Colonic mucosa (tissue), 4 donors: ENCODE results near the gene TXNDC17. TPM values are rescaled to one million over a fixed set of nuclear protein-coding genes. Genes with fewer than 3 reads are reported as not detected.
A peak's percentile ranks its signal among the peaks of the same experiment; 100 is the strongest.

Experiments
- DNase-seq: peaks from one replicate; pipeline ENCODE4 v3.0.0-alpha.2; 2020
- H3K27ac ChIP-seq: fragments of 200-600 bp; one replicate; pipeline ENCODE4 v1.8.0; 2021
- H3K27me3 ChIP-seq: fragments of 200-600 bp; one replicate; pipeline ENCODE4 v1.8.0; 2021
- H3K36me3 ChIP-seq: fragments of 200-600 bp; one replicate; pipeline ENCODE4 v1.8.0; 2021
- H3K4me1 ChIP-seq: fragments of 200-600 bp; one replicate; pipeline ENCODE4 v1.8.0; 2021; ENCODE audit warnings: mild to moderate bottlenecking
- H3K4me3 ChIP-seq: fragments of 200-600 bp; one replicate; pipeline ENCODE4 v1.8.0; 2021
- H3K9ac ChIP-seq, 2 donors: one replicate each; pipeline ENCODE4 v1.7.0; 2013; ENCODE audit warnings: control low read depth in 2 of 2, low read depth in 2 of 2, low read length in 2 of 2
- H3K9me3 ChIP-seq: fragments of 200-600 bp; one replicate; pipeline ENCODE4 v1.8.0; 2021
- CTCF ChIP-seq: fragments of 200-600 bp; IDR thresholded peaks from one replicate; pipeline ENCODE4 v1.8.0; 2022; ENCODE audit warnings: antibody characterized with exemption, mild to moderate bottlenecking
- intact Hi-C: fragments of 100-400 bp; cut with DNase I; formaldehyde crosslinking; loops from one replicate; pipeline ENCODE4 v1.14.1; 2022
- total RNA-seq, 2 donors: library from RNA; stranded (reverse); fragmentation: NEBNext Ultra II Directional in 1 of 2; extraction: Animal tissue kit (Norgen Biotek cat#: 25700) in 1 of 2; gene quantifications; one replicate each; pipeline ENCODE4 v1.2.1, GENCODE V29; 2021
- donor health status: healthy.
- donor health status: DM: no; HTN: no; CAD: no.
- donor health status: DM: no; HTN: no; CAD: no.

TXNDC17 gene
- total RNA-seq, 2 donors from 2014 or later: 167 to 207 TPM

DNA sequence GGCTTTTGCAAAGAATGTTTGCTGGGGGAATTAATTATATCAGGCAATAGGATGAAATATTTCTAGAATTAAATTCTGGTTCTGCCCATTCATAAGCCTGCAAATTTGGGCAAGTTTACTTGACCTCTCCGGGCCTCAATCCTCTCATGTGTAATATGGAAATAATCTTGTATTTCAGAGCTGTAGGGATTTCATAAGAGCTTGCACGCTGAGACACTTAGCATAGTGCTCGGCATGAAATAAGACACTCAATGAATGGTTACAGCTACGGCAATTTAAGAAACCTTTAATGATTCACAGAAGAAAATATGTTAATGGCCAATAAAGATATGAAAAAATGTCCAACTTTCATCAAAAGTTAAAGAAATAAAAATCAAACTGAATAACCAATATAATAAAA, 43.9 kb upstream of the TXNDC17 start:
- no peaks in the 10 kb centered on the region for H3K9me3 ChIP-seq
- intact Hi-C loops: no loop called here
- H3K4me1 ChIP-seq: peaks cover 6% of the 10 kb centered on the region
- no peaks in the 10 kb centered on the region for H3K36me3 ChIP-seq
- H3K4me3 ChIP-seq: no peak overlapping the region
- H3K9ac ChIP-seq: no peak overlapping the region
- H3K27ac ChIP-seq: no peak overlapping the region
- no peaks in the 10 kb centered on the region for H3K27me3 ChIP-seq
- DNase-seq: no peak
- TF ChIP-seq CTCF: no peak

- H3K4me3 ChIP-seq: no peak overlapping the region
- TF ChIP-seq CTCF: no peak
- intact Hi-C loops: no loop called here
- H3K27ac ChIP-seq: no peak overlapping the region
- H3K9me3 ChIP-seq: no peaks in the 10 kb centered on the region
- DNase-seq: no peak
- no peaks in the 10 kb centered on the region for H3K36me3 ChIP-seq
- peaks cover 6% of the 10 kb centered on the region for H3K4me1 ChIP-seq
- no peaks in the 10 kb centered on the region for H3K27me3 ChIP-seq
- H3K9ac ChIP-seq: no peak overlapping the region
Observed at GRCh38 chr17:6597727-6598126, 43.1 kb upstream of the TXNDC17 start.

GRCh38 chr17:6599364-6599763, 41.5 kb upstream of the TXNDC17 start:
- peak overlapping the region in 1 of 2 donors; percentile 21 for H3K9ac ChIP-seq
- intact Hi-C loops: no loop called here

GRCh38 chr17:6602141-6602540, 38.7 kb upstream of the TXNDC17 start:
- no peak overlapping the region for H3K27ac ChIP-seq
- TF ChIP-seq CTCF: no peak
- H3K9ac ChIP-seq: no peak overlapping the region
- no peaks in the 10 kb centered on the region for H3K27me3 ChIP-seq
- no peaks in the 10 kb centered on the region for H3K9me3 ChIP-seq
- no peak for DNase-seq
- no peaks in the 10 kb centered on the region for H3K36me3 ChIP-seq
- peaks cover 6% of the 10 kb centered on the region for H3K4me1 ChIP-seq
- no peak overlapping the region for H3K4me3 ChIP-seq
- intact Hi-C loops: no loop called here

More at GRCh38 chr17:6599364-6599763, 41.5 kb upstream of the TXNDC17 start:
- H3K9me3 ChIP-seq: no peaks in the 10 kb centered on the region
- no peak for DNase-seq
- peak overlapping the region; percentile 10 for H3K27ac ChIP-seq
- H3K4me3 ChIP-seq: no peak overlapping the region
- H3K4me1 ChIP-seq: peaks cover 6% of the 10 kb centered on the region
- no peak for TF ChIP-seq CTCF
- H3K27me3 ChIP-seq: no peaks in the 10 kb centered on the region
- no peaks in the 10 kb centered on the region for H3K36me3 ChIP-seq

- H3K27me3 ChIP-seq: no peaks in the 10 kb centered on the region
- H3K36me3 ChIP-seq: no peaks in the 10 kb centered on the region
- H3K4me1 ChIP-seq: no peaks in the 10 kb centered on the region
- intact Hi-C loops: no loop called here
- no peak overlapping the region for H3K27ac ChIP-seq
- H3K9ac ChIP-seq: no peak overlapping the region
- no peak for DNase-seq
- H3K4me3 ChIP-seq: no peak overlapping the region
- TF ChIP-seq CTCF: no peak
- no peaks in the 10 kb centered on the region for H3K9me3 ChIP-seq
Observed at GRCh38 chr17:6603744-6604325, 37.0 kb upstream of the TXNDC17 start.
